ENCODE results near the gene VPS26A. TPM values are rescaled to one million over a fixed set of nuclear protein-coding genes. Genes with fewer than 3 reads are reported as not detected.
"Not testable (repeated sequence)": the region's sequence is repeated elsewhere in the genome, so short reads cannot be mapped to it uniquely, and the experiment has no call there.

The VPS26A gene
- total and polyA plus RNA-seq, 8 donors = 22.6 to 69.6 (median 34.0) TPM

- TF ChIP-seq EP300 (IDR thresholded peaks at IDR 0.05) = no peak
- TF ChIP-seq CTCF (IDR thresholded peaks at IDR 0.05) = no peak
- no peak for TF ChIP-seq POLR2A (IDR thresholded peaks at IDR 0.05)
- TF ChIP-seq POLR2AphosphoS5 (IDR thresholded peaks at IDR 0.05) = no peak
- no peak for DNase-seq
- no peak overlapping the region for H3K4me3 ChIP-seq
- WGBS, 5 donors = 87 to 93% (median 91%) methylated on average over 6 of the region's 6 CpGs
- H3K9me3 ChIP-seq = no peaks in the 10 kb centered on the region
- intact Hi-C loops (cut with DNase I; ENCODE audit: low total_unique reads) = no loop called here
- peaks cover 0 to 4% (median 0%) of the 10 kb centered on the region in 4 donors for H3K4me1 ChIP-seq
- peaks cover under 1 to 14% (median 14%) of the 10 kb centered on the region in 4 donors for H3K36me3 ChIP-seq
- no peaks in the 10 kb centered on the region for H3K27me3 ChIP-seq
- H3K27ac ChIP-seq = no peak overlapping the region
These were observed 29.2 kb downstream of the VPS26A start for GRCh38 chr10:69153227-69153626.

GRCh38 chr10:69160809-69161241, 36.8 kb downstream of the VPS26A start:
- DNase-seq = no peak
- WGBS, 5 donors = 91 to 99% (median 96%) methylated on average over 2 of the region's 2 CpGs
- peaks cover 14 to 87% (median 84%) of the 10 kb centered on the region in 4 donors for H3K36me3 ChIP-seq
- TF ChIP-seq EP300 (IDR thresholded peaks at IDR 0.05) (no peak), CTCF (IDR thresholded peaks at IDR 0.05) (no peak), POLR2A (IDR thresholded peaks at IDR 0.05) (no peak), POLR2AphosphoS5 (IDR thresholded peaks at IDR 0.05) (no peak)
- H3K27me3 ChIP-seq = no peaks in the 10 kb centered on the region
- H3K4me1 ChIP-seq = no peaks in the 10 kb centered on the region
- no peak overlapping the region for H3K4me3 ChIP-seq
- intact Hi-C loops (cut with DNase I; ENCODE audit: low total_unique reads) = no loop called here
- H3K27ac ChIP-seq = no peak overlapping the region
- no peaks in the 10 kb centered on the region for H3K9me3 ChIP-seq

GRCh38 chr10:69168493-69168892, 44.5 kb downstream of the VPS26A start:
- no peak for DNase-seq
- 91 to 96% (median 94%) methylated on average over 4 of the region's 4 CpGs for WGBS, 5 donors
- no peaks in the 10 kb centered on the region for H3K9me3 ChIP-seq
- no peak overlapping the region for H3K4me3 ChIP-seq
- no peak for TF ChIP-seq EP300 (IDR thresholded peaks at IDR 0.05)
- TF ChIP-seq POLR2AphosphoS5 (IDR thresholded peaks at IDR 0.05) = no peak
- no peak for TF ChIP-seq POLR2A (IDR thresholded peaks at IDR 0.05)
- TF ChIP-seq CTCF (IDR thresholded peaks at IDR 0.05) = no peak
- no peaks in the 10 kb centered on the region for H3K4me1 ChIP-seq
- peaks cover 17 to 99% (median 94%) of the 10 kb centered on the region in 4 donors for H3K36me3 ChIP-seq
- intact Hi-C loops (cut with DNase I; ENCODE audit: low total_unique reads) = no loop called here
- H3K27me3 ChIP-seq = no peaks in the 10 kb centered on the region
- no peak overlapping the region for H3K27ac ChIP-seq

- Histone ChIP-seq H3K36me3 (peaks cover 14 to 65% (median 62%) of the 10 kb centered on the region in 4 donors), H3K4me1 (no peaks in the 10 kb centered on the region), H3K27me3 (no peaks in the 10 kb centered on the region), H3K9me3 (no peaks in the 10 kb centered on the region), H3K27ac (no peak overlapping the region), H3K4me3 (no peak overlapping the region)
- intact Hi-C loops (cut with DNase I; ENCODE audit: low total_unique reads) = no loop called here
- 85 to 88% (median 86%) methylated on average over 3 of the region's 3 CpGs for WGBS, 5 donors
- TF ChIP-seq POLR2AphosphoS5 (IDR thresholded peaks at IDR 0.05) (no peak), POLR2A (IDR thresholded peaks at IDR 0.05) (no peak), EP300 (IDR thresholded peaks at IDR 0.05) (no peak), CTCF (IDR thresholded peaks at IDR 0.05) (no peak)
- DNase-seq = no peak
These were observed 48.4 kb downstream of the VPS26A start for GRCh38 chr10:69172241-69172982.

GRCh38 chr10:69175326-69175725, 51.3 kb downstream of the VPS26A start:
- intact Hi-C loops (cut with DNase I; ENCODE audit: low total_unique reads); H3K27me3 ChIP-seq; H3K4me1 ChIP-seq; DNase-seq; H3K4me3 ChIP-seq; H3K9me3 ChIP-seq; H3K27ac ChIP-seq: not testable (repeated sequence)
- peaks cover 7 to 36% (median 33%) of the 10 kb centered on the region in 4 donors for H3K36me3 ChIP-seq
- 68 to 98% (median 93%) methylated on average over 4 of the region's 4 CpGs for WGBS, 5 donors

All from stomach (tissue), 9 donors.